Neural progenitor cell (in vitro differentiated cells): ENCODE data around the gene MED9.

Source experiments
- EZH2 ChIP-seq: fragments of 200-600 bp; sonication (generic); IDR thresholded peaks from 2 replicates; pipeline ENCODE4 v1.6.1; 2017; ENCODE audit warnings: antibody characterized with exemption, mild to moderate bottlenecking, moderate library complexity
- EZH2phosphoT487 ChIP-seq: fragments of 200-600 bp; sonication (generic); IDR thresholded peaks from 2 replicates; pipeline ENCODE4 v1.6.1; 2017; ENCODE audit warnings: antibody characterized with exemption
- TF ChIP-seq, protein P1 (sequence below): fragments of 200-600 bp; sonication (generic); IDR thresholded peaks from 2 replicates; pipeline ENCODE4 v1.5.1; 2017; ENCODE audit warnings: antibody characterized with exemption, mild to moderate bottlenecking

DNA sequence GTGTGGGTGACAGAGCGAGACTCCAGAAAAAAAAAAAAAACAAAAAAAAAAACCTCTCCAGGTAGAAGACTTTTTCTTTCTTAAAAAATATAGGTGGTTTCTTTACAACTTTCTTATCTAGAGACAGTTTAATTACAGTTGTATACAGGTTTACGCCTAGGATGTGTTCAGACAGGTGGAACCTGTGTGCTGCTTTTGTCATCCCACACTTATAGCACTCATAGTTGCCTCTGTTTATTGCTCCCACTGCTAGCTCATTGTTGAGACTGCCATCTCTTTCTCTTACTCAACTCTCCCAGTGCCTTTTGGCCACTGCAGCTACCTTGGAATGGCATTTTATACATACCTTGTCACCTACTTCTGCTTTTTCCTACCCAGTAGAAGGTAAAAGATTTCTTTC, 19.1 kb upstream of the MED9 start:
- TF ChIP-seq, protein P1, sequence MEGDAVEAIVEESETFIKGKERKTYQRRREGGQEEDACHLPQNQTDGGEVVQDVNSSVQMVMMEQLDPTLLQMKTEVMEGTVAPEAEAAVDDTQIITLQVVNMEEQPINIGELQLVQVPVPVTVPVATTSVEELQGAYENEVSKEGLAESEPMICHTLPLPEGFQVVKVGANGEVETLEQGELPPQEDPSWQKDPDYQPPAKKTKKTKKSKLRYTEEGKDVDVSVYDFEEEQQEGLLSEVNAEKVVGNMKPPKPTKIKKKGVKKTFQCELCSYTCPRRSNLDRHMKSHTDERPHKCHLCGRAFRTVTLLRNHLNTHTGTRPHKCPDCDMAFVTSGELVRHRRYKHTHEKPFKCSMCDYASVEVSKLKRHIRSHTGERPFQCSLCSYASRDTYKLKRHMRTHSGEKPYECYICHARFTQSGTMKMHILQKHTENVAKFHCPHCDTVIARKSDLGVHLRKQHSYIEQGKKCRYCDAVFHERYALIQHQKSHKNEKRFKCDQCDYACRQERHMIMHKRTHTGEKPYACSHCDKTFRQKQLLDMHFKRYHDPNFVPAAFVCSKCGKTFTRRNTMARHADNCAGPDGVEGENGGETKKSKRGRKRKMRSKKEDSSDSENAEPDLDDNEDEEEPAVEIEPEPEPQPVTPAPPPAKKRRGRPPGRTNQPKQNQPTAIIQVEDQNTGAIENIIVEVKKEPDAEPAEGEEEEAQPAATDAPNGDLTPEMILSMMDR = no peak
- TF ChIP-seq EZH2 = no peak
- no peak for TF ChIP-seq EZH2phosphoT487
